Activated T-cell treated with anti-CD3 and anti-CD28 coated beads, Interleukin-2, amount 50 U/mL, for 48 hours (primary cell): Measurements from ENCODE around the gene PDE4D.
"Not testable (repeated sequence)": the region's sequence is repeated elsewhere in the genome, so short reads cannot be mapped to it uniquely, and the experiment has no call there.

ENCODE experiments used
- DNase-seq, 2 experiments: peaks; one replicate each; pipeline ENCODE4 v3.0.0-alpha.2; 2020

PDE4D gene

GRCh38 chr5:59496524-59497134, 396.9 kb downstream of the PDE4D start:
- DNase-seq, result peak; percentile 19 to 29

DNA sequence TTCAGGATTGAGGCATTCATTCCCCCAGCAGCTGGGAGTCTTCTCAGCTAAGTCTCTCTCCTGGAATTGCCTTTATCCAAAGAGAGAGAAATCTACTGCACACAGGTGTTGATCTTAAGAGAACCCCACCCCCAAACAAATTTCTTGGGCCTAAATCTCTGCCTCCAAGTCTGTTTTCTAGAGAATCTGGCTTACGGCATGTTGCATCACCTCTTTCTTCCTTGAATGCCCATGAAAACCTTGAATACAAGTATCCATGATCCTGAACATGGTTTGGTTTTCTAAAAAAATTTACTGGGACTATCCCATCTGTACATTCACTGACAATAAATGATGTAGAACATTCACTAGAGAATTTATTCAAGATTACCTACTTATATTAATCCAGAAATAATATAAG, 401.6 kb downstream of the PDE4D start:
- no peak for DNase-seq

DNA sequence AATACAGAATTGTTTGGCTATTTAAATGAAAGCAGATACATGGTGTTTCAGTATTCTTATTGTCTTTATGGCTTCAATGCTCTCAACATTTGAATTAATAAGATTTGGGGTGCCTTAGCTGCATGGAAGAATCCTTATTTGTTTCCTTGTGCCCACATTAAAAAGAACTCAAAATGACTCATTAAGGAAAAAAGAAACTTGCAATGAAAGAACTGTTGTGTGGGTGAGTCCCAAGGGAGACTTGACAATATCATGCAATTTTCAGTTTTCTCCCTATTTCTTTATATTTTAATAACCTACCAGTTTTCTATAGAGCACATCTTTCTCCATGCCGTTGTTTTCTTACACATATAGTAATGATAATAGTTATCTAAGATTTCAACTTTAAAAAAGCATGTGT, 404.0 kb downstream of the PDE4D start:
- no peak for DNase-seq

- no peak for DNase-seq
Observed at GRCh38 chr5:59487772-59488729, 405.5 kb downstream of the PDE4D start.

DNA sequence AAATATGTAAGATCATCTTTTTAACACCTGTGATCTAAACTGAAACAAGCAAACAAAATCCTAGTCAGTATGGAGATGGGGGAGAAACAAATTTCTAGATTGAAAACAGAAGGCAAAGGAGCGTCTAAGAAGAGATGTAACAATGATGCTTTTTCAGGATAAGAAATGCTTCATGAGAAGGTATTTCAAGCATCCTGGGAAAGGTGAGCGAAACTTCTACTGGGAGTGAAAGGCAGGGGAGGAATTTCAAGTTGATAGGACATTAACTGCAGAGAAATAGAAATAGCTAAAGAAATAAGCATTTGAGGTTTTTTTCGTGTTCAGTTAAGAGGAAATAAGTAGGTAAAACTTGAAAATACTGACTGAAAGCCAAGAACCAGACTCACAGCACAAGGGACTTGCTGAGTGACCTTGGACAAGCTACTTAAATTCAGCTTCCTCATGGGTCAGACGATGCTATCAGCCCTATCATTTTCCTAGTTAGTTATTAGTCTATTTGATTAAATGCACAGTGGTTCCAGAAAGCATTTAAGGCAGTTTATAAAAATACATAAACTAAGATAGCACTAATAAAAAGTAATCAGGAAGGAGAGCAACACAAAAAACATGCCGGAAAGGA, 406.3 kb downstream of the PDE4D start:
- DNase-seq, result no peak

- no peak for DNase-seq
Observed at GRCh38 chr5:59486508-59486907, 407.0 kb downstream of the PDE4D start.

- no peak for DNase-seq
Observed at GRCh38 chr5:59485629-59486439, 407.7 kb downstream of the PDE4D start.

DNA sequence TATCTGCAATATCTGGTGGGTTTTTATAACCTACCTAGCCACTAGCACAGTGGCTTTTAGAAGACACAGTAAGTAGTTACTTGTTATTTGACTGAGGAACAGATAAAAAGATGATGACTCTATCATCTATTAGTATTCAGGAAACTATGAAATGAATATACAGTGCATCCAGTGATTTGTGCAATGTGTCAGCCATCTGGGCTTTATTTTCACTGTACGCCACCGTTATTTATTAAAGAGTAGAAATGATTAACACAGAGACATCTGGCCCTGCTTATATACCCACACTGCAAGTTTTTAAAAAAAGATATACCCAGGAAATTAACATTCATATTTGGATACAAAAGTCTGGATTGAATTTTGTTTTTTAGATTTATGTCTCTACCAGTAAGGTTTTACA, 408.4 kb downstream of the PDE4D start:
- no peak for DNase-seq

GRCh38 chr5:59484618-59485017, 408.9 kb downstream of the PDE4D start:
- DNase-seq, result no peak

DNA sequence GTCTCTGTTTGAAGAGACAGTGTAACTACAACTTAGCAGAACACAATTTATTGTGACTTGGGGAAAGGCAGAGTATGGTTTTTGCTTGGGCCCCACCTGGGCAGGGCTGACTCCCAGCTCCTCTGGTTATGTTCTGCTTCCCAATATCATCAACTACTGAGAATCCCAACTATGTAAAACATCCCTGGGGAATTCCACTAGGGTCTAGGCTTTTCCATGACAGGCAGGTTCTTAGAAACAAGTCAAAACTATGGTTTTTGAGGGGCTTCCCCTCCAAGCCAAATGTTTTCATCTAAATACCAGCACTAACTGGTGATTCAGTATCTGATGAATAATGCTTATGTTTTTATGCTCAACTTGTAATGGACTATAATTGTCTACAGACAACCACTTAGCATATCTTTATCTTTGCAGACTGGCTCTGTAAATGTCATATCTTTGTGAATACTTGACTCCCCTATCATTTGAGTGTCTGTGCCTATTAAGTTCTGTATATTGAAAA, 409.5 kb downstream of the PDE4D start:
- DNase-seq, result peak in 1 of 2 experiments; percentile 19

DNA sequence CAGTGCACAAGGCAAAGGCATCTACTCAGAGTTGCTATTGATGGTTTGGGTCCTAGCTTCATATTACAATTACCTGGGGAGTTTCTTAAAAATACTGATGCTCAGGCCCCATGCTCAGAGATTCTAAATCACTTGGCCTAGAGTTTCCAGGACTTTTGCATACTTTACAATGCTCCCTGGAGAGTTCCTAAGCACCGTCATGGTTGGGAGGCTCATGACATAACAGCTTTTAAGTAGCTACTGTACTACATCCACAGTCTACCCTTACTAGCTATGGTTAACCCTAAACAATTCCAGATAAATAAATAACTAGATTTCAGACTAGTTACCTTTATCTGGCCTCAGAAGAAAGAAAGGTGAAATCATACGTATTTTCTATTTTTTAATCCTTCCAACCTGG, 414.4 kb downstream of the PDE4D start:
- no peak for DNase-seq

- DNase-seq, result no peak
Observed at GRCh38 chr5:59474324-59474723, 419.2 kb downstream of the PDE4D start.

GRCh38 chr5:59473611-59474010, 419.9 kb downstream of the PDE4D start:
- DNase-seq, result no peak

GRCh38 chr5:59471463-59471862, 422.1 kb downstream of the PDE4D start:
- DNase-seq, result no peak

DNA sequence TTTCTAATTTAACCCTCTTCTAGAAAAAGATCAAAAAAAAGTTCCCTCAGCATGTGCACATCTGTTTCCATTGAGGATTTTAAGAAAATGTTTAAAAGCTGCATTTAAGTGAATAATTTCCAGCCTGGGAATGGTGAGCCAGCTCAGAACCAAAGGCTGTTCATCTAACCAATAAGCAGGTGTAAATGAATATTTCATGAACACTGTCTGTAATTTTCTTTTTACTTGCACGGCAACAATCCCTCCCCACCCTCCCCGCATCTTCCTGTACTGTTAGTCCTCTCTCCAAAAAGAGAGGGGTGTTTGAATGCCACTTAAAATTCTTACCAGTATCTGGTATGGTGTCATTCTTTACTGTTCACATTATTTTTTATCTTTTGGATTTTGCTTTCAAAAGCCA, 425.6 kb downstream of the PDE4D start:
- DNase-seq, result no peak

- no peak for DNase-seq
Observed at GRCh38 chr5:59466271-59466670, 427.3 kb downstream of the PDE4D start.

DNA sequence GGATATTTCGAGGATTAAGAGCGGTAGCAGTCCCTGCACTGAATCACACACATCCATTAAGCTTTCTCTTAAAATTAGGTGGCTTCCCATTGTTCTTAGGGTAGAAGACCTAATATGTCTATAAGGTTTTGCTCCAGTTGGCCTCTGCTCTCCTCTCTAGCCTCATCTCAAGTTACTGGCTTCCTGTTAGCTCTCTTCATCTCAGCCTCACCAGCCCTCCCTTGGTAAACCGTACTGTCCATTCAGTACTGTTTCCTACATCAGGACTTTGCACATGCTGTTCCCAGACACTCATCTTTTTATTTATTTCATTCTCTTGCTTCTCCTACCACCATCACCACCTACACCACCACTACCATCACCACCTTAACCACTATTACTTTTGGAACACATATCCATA, 428.6 kb downstream of the PDE4D start:
- DNase-seq, result no peak

DNA sequence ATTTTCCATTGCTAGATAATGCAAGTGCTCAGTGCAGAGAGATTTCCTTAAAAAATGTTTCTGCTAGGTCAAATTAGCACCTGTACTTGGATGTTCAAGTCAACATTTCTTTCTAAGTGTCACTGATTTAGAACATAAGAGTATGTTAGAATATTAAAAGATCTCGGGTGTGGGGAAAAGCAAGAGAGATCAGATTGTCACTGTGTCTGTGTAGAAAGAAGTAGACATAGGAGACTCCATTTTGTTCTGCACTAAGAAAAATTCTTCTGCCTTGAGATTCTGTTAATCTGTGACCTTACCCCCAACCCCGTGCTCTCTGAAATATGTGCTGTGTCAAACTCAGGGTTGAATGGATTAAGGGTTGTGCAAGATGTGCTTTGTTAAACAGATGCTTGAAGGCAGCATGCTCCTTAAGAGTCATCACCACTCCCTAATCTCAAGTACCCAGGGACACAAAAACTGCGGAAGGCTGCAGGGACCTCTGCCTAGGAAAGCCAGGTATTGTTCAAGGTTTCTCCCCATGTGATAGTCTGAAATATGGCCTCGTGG, 429.8 kb downstream of the PDE4D start:
- DNase-seq, result not testable (repeated sequence)

DNA sequence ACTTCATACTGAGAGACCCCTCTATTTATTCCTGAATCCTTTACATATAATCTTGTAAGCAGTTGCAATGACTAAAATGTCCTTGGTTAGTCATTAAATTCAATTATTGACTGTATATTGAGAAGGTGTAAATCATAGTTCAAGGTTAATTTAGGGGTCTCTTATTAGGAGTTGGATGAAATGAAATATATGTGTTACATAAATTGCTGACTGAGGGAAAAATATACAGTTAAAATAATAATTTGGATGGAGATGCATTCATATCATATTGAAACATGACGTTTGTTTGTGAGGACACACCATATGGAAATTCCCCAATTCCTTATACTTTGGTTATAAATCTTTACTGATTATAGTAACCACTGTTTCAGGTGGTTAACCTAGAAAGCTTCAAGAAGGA, 430.6 kb downstream of the PDE4D start:
- DNase-seq, result no peak

DNA sequence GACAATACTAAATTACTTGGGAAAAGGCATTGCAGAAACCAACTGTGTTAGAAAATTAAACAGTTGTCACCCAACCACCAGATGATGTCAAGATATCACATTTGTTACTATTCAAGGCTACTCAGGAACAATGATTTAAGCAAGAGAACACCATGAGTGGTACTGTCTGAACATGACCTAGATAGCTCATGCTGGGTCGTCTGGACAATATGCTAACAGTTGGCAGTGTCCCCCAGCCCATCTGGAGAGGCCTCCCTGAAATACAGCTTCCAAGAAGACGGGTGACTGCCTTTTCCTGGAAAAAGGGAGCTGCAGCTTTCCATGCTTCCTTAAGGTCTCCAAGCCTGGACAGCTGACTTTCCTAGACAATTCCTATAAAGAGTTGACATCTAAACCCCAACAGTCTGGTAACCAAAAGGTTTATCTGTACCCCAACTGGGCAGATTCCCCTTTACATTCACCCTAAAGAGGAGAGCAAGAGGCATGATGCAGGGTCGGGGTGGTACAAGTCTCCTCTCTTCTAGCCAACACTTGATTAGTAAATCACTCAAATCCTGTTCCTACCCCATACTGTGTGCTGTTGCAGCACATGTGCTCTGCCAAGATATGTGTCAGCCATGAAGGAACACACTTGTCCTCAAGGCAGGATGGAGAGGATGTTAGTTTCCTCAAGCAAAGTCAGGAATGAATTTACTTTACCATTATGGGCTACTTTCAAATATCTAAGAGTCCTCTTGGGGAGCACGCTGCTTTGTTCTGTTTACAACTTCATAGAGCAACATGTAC, 433.0 kb downstream of the PDE4D start:
- DNase-seq, result no peak

DNA sequence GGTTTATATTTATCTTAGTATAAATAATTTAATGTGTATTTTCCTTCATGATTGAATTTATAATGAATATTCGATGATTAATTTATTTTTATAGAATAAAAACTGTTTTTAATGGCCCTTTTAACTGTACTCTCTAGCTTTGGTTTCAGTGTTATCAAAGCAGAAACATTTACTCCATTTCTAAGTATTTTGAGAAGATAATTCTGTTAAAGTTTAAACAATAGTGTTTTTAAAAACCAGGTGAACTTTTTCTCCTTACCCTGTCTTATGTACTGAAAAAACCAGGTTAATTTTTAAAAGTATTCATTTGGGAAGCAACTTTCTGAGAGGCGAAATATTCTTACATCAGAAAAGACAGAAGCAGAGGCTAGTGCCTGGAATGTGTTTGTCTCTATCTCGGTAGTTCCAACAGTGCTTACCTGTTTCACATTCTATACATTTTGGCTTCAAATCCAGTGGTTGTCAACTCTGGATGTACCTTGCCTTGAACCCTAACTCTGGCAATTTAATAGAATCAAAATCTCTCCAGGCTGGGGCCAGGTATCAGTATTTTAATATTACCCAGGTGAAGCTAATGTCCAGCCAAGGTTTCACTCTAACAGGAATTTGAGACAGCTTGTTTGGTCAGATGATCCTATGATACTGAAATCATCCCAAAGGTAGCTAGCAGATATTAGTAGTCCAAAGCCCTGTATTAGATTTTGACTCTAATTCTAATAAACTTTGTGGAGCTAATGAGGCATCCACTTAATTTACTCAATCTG, 434.4 kb downstream of the PDE4D start:
- DNase-seq, result no peak
